HepG2 (cell line): ENCODE data around the gene LDLRAD4. TPM values are rescaled to one million over a fixed set of nuclear protein-coding genes. Genes with fewer than 3 reads are reported as not detected.

Experiments used
- ATAC-seq: fragments of 200-7000 bp; cut with Tn5 transposase; 3 replicates; pipeline ENCODE4 v1.9.1; 2020; ENCODE audit warnings: mild to moderate bottlenecking, moderate library complexity
- BruUV-seq: library from RNA; stranded (reverse); fragments of 400-500 nt; replicated peaks from 2 replicates; lab custom pipeline; 2021; lab: Mats Ljungman, UMichigan
- CTCF ChIA-PET: fragments of 300-600 bp; formaldehyde crosslinking; extraction: SDS; loops from one replicate; lab custom pipeline; 2021; ENCODE audit warnings: low total read pairs, inconsistent platforms, low intra/inter-chr PET ratio; lab: Yijun Ruan, JAX
- POLR2A ChIA-PET: fragments of 350-600 bp; sonication (Branson Sonifier 250); formaldehyde crosslinking; loops from one replicate; lab custom pipeline; 2020; ENCODE audit warnings: antibody characterized with exemption, inconsistent platforms; lab: Yijun Ruan, JAX
- DNase-seq: peaks from one replicate; pipeline ENCODE4 v3.0.0-alpha.2; 2015; ENCODE audit warnings: low spot score
- FAIRE-seq: peaks from 3 replicates; lab custom pipeline; 2011; peaks lifted over from hg19 to GRCh38; lab: Jason Lieb, UNC
- H2AFZ ChIP-seq: one replicate; pipeline ENCODE4 v1.6.1; 2011; ENCODE audit warnings: low read length, inconsistent platforms
- H3K27ac ChIP-seq: fragments of 300-600 bp; 3 replicates; pipeline ENCODE4 v1.8.0; 2011; ENCODE audit warnings: mixed run types, mild to moderate bottlenecking, mixed read lengths, low read length, inconsistent platforms; ENCODE audit not compliant: insufficient read depth; ENCODE audit errors: extremely low read length
- H3K27me3 ChIP-seq, 2 experiments: fragments of 200-600 bp in 1 of 2; 2 replicates in 1 of 2; 3 replicates in 1 of 2; pipeline versions ENCODE4 v1.6.0 to v1.8.0; 2011; ENCODE audit warnings: low read length in 2 of 2, mild to moderate bottlenecking in 2 of 2, moderate library complexity in 2 of 2, inconsistent platforms in 1 of 2; ENCODE audit not compliant: insufficient read depth in 2 of 2, control insufficient read depth in 1 of 2
- H3K36me3 ChIP-seq, 2 experiments: fragments of 200-600 bp in 1 of 2; replicated peaks in 1 of 2; 2 replicates in 1 of 2; 3 replicates in 1 of 2; pipeline versions ENCODE4 v1.5.1 to v1.8.0; 2011; ENCODE audit warnings: low read length in 2 of 2, inconsistent platforms in 1 of 2; ENCODE audit not compliant: insufficient read depth in 2 of 2, control insufficient read depth in 1 of 2
- H3K4me1 ChIP-seq: 2 replicates; pipeline ENCODE4 v1.5.1; 2012; ENCODE audit warnings: low read length, inconsistent platforms; ENCODE audit not compliant: insufficient read depth
- H3K4me2 ChIP-seq: 2 replicates; pipeline ENCODE4 v1.6.0; 2011; ENCODE audit warnings: low read depth, low read length, inconsistent platforms
- H3K4me3 ChIP-seq, 3 experiments: fragments of 200-600 bp in 1 of 3; sonication (generic), shearing (Covaris generic) in 1 of 3; replicated peaks in 1 of 3; 2 replicates each; pipeline ENCODE4 v1.5.1; 2011 to 2016; ENCODE audit warnings: low read length in 3 of 3, inconsistent platforms in 2 of 3, low read depth in 2 of 3, mild to moderate bottlenecking in 2 of 3, control low read depth in 1 of 3, mixed read lengths in 1 of 3; ENCODE audit not compliant: insufficient read depth in 1 of 3
- H3K79me2 ChIP-seq: one replicate; pipeline ENCODE4 v1.6.1; 2011; ENCODE audit warnings: low read length, inconsistent platforms; ENCODE audit not compliant: insufficient read depth
- H3K9ac ChIP-seq: 2 replicates; pipeline ENCODE4 v1.6.0; 2011; ENCODE audit warnings: mild to moderate bottlenecking, low read depth, low read length, inconsistent platforms; ENCODE audit not compliant: insufficient read depth
- H3K9me3 ChIP-seq: 2 replicates; pipeline ENCODE4 v1.5.1; 2012; ENCODE audit warnings: mild to moderate bottlenecking, low read length
- H4K20me1 ChIP-seq: 2 replicates; pipeline ENCODE4 v1.6.0; 2011; ENCODE audit warnings: inconsistent platforms, mild to moderate bottlenecking, low read length, moderate library complexity; ENCODE audit not compliant: insufficient read depth
- ARID5B ChIP-seq: IDR thresholded peaks from 2 replicates; pipeline ENCODE4 v1.4.0; 2020; ENCODE audit warnings: mild to moderate bottlenecking, missing genetic modification reagents
- FOSL2 ChIP-seq: sonication (generic); formaldehyde crosslinking; IDR thresholded peaks from 2 replicates; pipeline ENCODE4 v1.4.0; 2020; ENCODE audit warnings: missing genetic modification reagents
- FOXO1 ChIP-seq: sonication (generic); formaldehyde crosslinking; IDR thresholded peaks from 2 replicates; pipeline ENCODE4 v1.4.0; 2020; ENCODE audit warnings: missing genetic modification reagents
- HCFC1 ChIP-seq: fragments of 150-350 bp; IDR thresholded peaks from 2 replicates; pipeline ENCODE4 v1.6.1; 2014; ENCODE audit warnings: low read depth, low read length
- HDAC1 ChIP-seq: sonication (generic); formaldehyde crosslinking; IDR thresholded peaks from 2 replicates; pipeline ENCODE4 v1.5.1; 2020; ENCODE audit warnings: mild to moderate bottlenecking, missing genetic modification reagents
- SOX6 ChIP-seq, 2 experiments: fragments of 450-650 bp in 1 of 2; sonication (generic) in 1 of 2; formaldehyde crosslinking in 1 of 2; IDR thresholded peaks; 2 replicates each; pipeline versions ENCODE4 v1.4.0 to v1.6.1; 2017 to 2020; ENCODE audit warnings: antibody characterized with exemption in 1 of 2, mild to moderate bottlenecking in 1 of 2, missing genetic modification reagents in 1 of 2
- SRF ChIP-seq: IDR thresholded peaks from 2 replicates; pipeline ENCODE4 v1.6.1; 2011; ENCODE audit warnings: mild to moderate bottlenecking, low read depth, low read length, moderate library complexity
- TOE1 ChIP-seq: sonication (generic); formaldehyde crosslinking; IDR thresholded peaks from 2 replicates; pipeline ENCODE4 v1.4.0; 2020; ENCODE audit warnings: mild to moderate bottlenecking, missing genetic modification reagents
- ZNF121 ChIP-seq: sonication (generic); formaldehyde crosslinking; IDR thresholded peaks from 2 replicates; pipeline ENCODE4 v1.5.0; 2020; ENCODE audit warnings: mild to moderate bottlenecking, missing genetic modification reagents
- ZNF180 ChIP-seq: sonication (generic); formaldehyde crosslinking; IDR thresholded peaks from 2 replicates; pipeline ENCODE4 v1.4.0; 2020; ENCODE audit warnings: low read depth, missing genetic modification reagents, borderline replicate concordance
- ZNF3 ChIP-seq: IDR thresholded peaks from 2 replicates; pipeline ENCODE4 v1.7.0; 2017; ENCODE audit warnings: inconsistent platforms
- ZNF703 ChIP-seq: sonication (generic); formaldehyde crosslinking; IDR thresholded peaks from 2 replicates; pipeline ENCODE4 v1.5.1; 2020; ENCODE audit warnings: missing genetic modification reagents, mild to moderate bottlenecking, moderate library complexity, borderline replicate concordance
- ZNF720 ChIP-seq: sonication (generic); formaldehyde crosslinking; IDR thresholded peaks from 2 replicates; pipeline ENCODE4 v1.4.0; 2020; ENCODE audit warnings: missing genetic modification reagents
- WGBS: methylation state at CpG from one replicate; pipeline ENCODE4 v1.1.6; 2017; ENCODE audit warnings: low lambda C conversion rate; 5-methylcytosine and 5-hydroxymethylcytosine counted together
- in situ Hi-C: cut with HindIII; loops from 2 replicates; pipeline ENCODE4 v1.10.0; 2017; ENCODE audit warnings: low pct_unique_long_range_greater_than_20kb; ENCODE audit not compliant: extremely low pct_ligation_motif_present
- intact Hi-C: fragments of 100-400 bp; cut with micrococcal nuclease; formaldehyde crosslinking; loops from one replicate; pipeline ENCODE4 v1.10.0; 2022; ENCODE audit not compliant: unreplicated experiment
- polyA plus RNA-seq, 8 experiments: library from polyadenylated mRNA; depleted of rRNA in 3 of 8; stranded (reverse) in 7 of 8; unstranded in 1 of 8; fragments of >200 nt; fragmentation: Illumina TruSeq in 4 of 8; extraction: Trizol in 4 of 8; gene quantifications; 2 replicates each; pipeline versions ENCODE4 v1.2.1 to v1.2.3, GENCODE V29; 2011 to 2016; ENCODE audit warnings: low read depth in 4 of 8, missing spikeins in 1 of 8, mixed read lengths in 1 of 8; ENCODE audit not compliant: insufficient read depth in 1 of 8
- total RNA-seq, 5 experiments: library from RNA; depleted of rRNA; stranded (reverse); fragments of >200 nt; fragmentation: Illumina TruSeq; extraction: Trizol; gene quantifications; 2 replicates each; pipeline ENCODE4 v1.2.3, GENCODE V29; 2016; ENCODE audit warnings: low read depth in 1 of 5
- TF ChIP-seq, protein P1 (sequence below): sonication (generic); formaldehyde crosslinking; IDR thresholded peaks from 2 replicates; pipeline ENCODE4 v1.4.0; 2020; ENCODE audit warnings: mild to moderate bottlenecking, missing genetic modification reagents
- TF ChIP-seq, protein P2 (sequence below): IDR thresholded peaks from 2 replicates; pipeline ENCODE4 v1.6.1; 2016
- TF ChIP-seq, protein P3 (sequence below): sonication (generic); formaldehyde crosslinking; conservative IDR thresholded peaks from 2 replicates; pipeline ENCODE4 v1.8.0; 2022; ENCODE audit warnings: mild to moderate bottlenecking, moderate library complexity, missing genetic modification reagents

Gene LDLRAD4
- total and polyA plus RNA-seq, 2 of the 13 experiments (the other 11 are each of a cell fraction or from before 2014, with no cell fraction given), result 13.6 to 20.9 TPM

- no peak for TF ChIP-seq FOSL2 (CRISPR knock-in tag)
- TF ChIP-seq ZNF121 (CRISPR knock-in tag), result peak; percentile 89
- TF ChIP-seq HDAC1, result peak; percentile 14; the same call in 1 of the 2 replicates
- no peak for TF ChIP-seq FOXO1
- no peak for TF ChIP-seq ZNF703 (CRISPR knock-in tag)
- no peak for TF ChIP-seq TOE1 (CRISPR knock-in tag)
- peak; percentile 57 for TF ChIP-seq ZNF3 (CRISPR knock-in tag)
Observed at GRCh38 chr18:13312515-13312914, 94.0 kb downstream of the LDLRAD4 start (continued).

GRCh38 chr18:13313006-13313686 is 94.6 kb downstream of the LDLRAD4 start:
- WGBS, result 42% methylated on average over 18 of the region's 19 CpGs
- peak; percentile 93 for FAIRE-seq
- H3K4me3 ChIP-seq, result peak overlapping the region in 1 of 3 experiments; percentile 36; a peak in 1 of 6 replicates
- intact Hi-C loops (no loop called here), in situ Hi-C loops (no loop called here)
- peaks cover 16% of the 10 kb centered on the region for H3K9me3 ChIP-seq
- no peaks in the 10 kb centered on the region for H3K36me3 ChIP-seq
- ChIA-PET CTCF (no interaction called here), POLR2A (interaction anchor here (1.4 kb wide), 1 partner anchor 25 kb away, joined by 5 read pairs; no protein-coding TSS in a partner anchor)
- no peaks in the 10 kb centered on the region for H3K27me3 ChIP-seq
- H3K79me2 ChIP-seq, result no peaks in the 10 kb centered on the region
- ATAC-seq, result peak; percentile 94
- H4K20me1 ChIP-seq, result no peaks in the 10 kb centered on the region
- peak; percentile 67 for DNase-seq
- H3K4me1 ChIP-seq, result peaks cover 20% of the 10 kb centered on the region
- peak overlapping the region; percentile 69 for H3K4me2 ChIP-seq
- peak overlapping the region; percentile 83 for H2AFZ ChIP-seq
- H3K27ac ChIP-seq, result peak overlapping the region; percentile 65
- BruUV-seq, result no TSS peak
- H3K9ac ChIP-seq, result no peak overlapping the region
- TF ChIP-seq, protein P1, sequence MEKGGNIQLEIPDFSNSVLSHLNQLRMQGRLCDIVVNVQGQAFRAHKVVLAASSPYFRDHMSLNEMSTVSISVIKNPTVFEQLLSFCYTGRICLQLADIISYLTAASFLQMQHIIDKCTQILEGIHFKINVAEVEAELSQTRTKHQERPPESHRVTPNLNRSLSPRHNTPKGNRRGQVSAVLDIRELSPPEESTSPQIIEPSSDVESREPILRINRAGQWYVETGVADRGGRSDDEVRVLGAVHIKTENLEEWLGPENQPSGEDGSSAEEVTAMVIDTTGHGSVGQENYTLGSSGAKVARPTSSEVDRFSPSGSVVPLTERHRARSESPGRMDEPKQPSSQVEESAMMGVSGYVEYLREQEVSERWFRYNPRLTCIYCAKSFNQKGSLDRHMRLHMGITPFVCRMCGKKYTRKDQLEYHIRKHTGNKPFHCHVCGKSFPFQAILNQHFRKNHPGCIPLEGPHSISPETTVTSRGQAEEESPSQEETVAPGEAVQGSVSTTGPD (CRISPR knock-in tag), result no peak
- TF ChIP-seq SRF (peak; percentile 24; the same call in 1 of the 2 replicates), ZNF720 (no peak), ARID5B (CRISPR knock-in tag) (peak; percentile 55), ZNF180 (CRISPR knock-in tag) (no peak), HCFC1 (no peak), SOX6 (IDR thresholded peaks at IDR 0.05) (no peak), SOX6 (CRISPR knock-in tag; IDR thresholded peaks at IDR 0.05) (peak; percentile 82)
- TF ChIP-seq, protein P2, sequence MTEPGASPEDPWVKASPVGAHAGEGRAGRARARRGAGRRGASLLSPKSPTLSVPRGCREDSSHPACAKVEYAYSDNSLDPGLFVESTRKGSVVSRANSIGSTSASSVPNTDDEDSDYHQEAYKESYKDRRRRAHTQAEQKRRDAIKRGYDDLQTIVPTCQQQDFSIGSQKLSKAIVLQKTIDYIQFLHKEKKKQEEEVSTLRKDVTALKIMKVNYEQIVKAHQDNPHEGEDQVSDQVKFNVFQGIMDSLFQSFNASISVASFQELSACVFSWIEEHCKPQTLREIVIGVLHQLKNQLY, result peak; percentile 92
- TF ChIP-seq, protein P3, sequence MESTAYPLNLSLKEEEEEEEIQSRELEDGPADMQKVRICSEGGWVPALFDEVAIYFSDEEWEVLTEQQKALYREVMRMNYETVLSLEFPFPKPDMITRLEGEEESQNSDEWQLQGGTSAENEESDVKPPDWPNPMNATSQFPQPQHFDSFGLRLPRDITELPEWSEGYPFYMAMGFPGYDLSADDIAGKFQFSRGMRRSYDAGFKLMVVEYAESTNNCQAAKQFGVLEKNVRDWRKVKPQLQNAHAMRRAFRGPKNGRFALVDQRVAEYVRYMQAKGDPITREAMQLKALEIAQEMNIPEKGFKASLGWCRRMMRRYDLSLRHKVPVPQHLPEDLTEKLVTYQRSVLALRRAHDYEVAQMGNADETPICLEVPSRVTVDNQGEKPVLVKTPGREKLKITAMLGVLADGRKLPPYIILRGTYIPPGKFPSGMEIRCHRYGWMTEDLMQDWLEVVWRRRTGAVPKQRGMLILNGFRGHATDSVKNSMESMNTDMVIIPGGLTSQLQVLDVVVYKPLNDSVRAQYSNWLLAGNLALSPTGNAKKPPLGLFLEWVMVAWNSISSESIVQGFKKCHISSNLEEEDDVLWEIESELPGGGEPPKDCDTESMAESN (CRISPR knock-in tag), result no peak
